Omental fat pad (tissue), 4 donors: Measurements from ENCODE around the gene KAZALD1. TPM values are rescaled to one million over a fixed set of nuclear protein-coding genes. Genes with fewer than 3 reads are reported as not detected.
A peak's percentile ranks its signal among the peaks of the same experiment; 100 is the strongest.

ENCODE experiments used
- ATAC-seq: fragments of 150-250 bp; one replicate; pipeline ENCODE4 v1.9.1; 2016; ENCODE audit warnings: mild to moderate bottlenecking, moderate library complexity; ENCODE audit not compliant: low FRiP score
- DNase-seq: peaks from one replicate; pipeline ENCODE4 v3.0.0-alpha.2; 2019; ENCODE audit warnings: low spot score
- total RNA-seq, 4 donors: library from RNA; depleted of rRNA; stranded (reverse); fragments of >200 nt; gene quantifications; one replicate each; pipeline ENCODE4 v1.1.0, GENCODE V29; 2016
- TF ChIP-seq, protein P1 (sequence below), 3 donors: fragments of 450-650 bp; IDR thresholded peaks; one replicate each; pipeline ENCODE4 v1.5.1; 2016 to 2017; ENCODE audit warnings: antibody characterized with exemption in 3 of 3, mild to moderate bottlenecking in 3 of 3, moderate library complexity in 2 of 3

The KAZALD1 gene
- total RNA-seq, 4 donors from 2014 or later: 0.72 to 15.0 (median 1.6) TPM

DNA sequence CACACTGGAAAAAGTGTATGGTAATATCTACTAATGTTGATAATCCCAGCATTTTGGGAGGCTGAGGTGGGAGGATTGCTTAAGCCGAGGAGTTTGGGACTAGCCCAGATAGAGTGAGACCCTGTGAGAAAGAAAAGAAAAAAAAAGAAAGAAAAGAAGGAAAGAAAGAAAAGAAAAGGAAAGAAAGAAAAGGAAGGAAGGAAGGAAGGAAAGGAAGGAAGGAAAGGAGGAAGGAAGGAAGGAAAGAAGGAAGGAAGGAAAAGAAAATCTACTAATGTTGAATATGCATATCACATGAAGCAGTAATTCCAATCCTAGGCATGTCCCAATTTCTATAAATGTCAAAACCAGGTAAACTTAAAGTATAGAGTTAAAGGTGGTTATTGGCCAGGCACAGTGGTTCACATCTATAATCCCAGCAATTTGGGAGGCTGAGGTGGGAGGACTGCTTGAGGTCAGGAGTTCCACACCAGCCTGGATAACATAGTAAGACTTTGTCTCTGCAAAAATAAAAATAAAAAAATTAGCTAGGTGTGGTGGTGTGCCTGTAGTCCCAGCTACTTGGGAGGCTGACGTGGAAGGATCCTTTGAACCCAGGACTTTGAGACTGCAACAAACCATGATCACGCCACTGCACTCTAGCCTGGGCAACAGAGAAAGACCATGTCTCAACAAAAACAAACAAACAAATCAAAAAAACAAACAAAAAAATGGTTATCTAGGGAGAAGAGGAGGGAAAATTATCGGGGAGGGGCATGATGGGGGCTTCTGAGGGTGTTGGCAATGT lies 5.2 kb upstream of the KAZALD1 start:
- TF ChIP-seq, protein P1, sequence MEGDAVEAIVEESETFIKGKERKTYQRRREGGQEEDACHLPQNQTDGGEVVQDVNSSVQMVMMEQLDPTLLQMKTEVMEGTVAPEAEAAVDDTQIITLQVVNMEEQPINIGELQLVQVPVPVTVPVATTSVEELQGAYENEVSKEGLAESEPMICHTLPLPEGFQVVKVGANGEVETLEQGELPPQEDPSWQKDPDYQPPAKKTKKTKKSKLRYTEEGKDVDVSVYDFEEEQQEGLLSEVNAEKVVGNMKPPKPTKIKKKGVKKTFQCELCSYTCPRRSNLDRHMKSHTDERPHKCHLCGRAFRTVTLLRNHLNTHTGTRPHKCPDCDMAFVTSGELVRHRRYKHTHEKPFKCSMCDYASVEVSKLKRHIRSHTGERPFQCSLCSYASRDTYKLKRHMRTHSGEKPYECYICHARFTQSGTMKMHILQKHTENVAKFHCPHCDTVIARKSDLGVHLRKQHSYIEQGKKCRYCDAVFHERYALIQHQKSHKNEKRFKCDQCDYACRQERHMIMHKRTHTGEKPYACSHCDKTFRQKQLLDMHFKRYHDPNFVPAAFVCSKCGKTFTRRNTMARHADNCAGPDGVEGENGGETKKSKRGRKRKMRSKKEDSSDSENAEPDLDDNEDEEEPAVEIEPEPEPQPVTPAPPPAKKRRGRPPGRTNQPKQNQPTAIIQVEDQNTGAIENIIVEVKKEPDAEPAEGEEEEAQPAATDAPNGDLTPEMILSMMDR (IDR thresholded peaks at IDR 0.05): no peak
- DNase-seq (no peak), ATAC-seq (no peak)

GRCh38 chr10:101060036-101060950 lies 1.5 kb upstream of the KAZALD1 start:
- DNase-seq: peak; percentile 98
- peak; percentile 87 for ATAC-seq
- TF ChIP-seq, protein P1 (IDR thresholded peaks at IDR 0.05): peak in 1 of 3 donors; percentile 66

- TF ChIP-seq, protein P1 (IDR thresholded peaks at IDR 0.05): no peak
- peak; percentile 84 for DNase-seq
- peak; percentile 90 for ATAC-seq
Observed at GRCh38 chr10:101060951-101061623, 702 bp upstream of the KAZALD1 start.

DNA sequence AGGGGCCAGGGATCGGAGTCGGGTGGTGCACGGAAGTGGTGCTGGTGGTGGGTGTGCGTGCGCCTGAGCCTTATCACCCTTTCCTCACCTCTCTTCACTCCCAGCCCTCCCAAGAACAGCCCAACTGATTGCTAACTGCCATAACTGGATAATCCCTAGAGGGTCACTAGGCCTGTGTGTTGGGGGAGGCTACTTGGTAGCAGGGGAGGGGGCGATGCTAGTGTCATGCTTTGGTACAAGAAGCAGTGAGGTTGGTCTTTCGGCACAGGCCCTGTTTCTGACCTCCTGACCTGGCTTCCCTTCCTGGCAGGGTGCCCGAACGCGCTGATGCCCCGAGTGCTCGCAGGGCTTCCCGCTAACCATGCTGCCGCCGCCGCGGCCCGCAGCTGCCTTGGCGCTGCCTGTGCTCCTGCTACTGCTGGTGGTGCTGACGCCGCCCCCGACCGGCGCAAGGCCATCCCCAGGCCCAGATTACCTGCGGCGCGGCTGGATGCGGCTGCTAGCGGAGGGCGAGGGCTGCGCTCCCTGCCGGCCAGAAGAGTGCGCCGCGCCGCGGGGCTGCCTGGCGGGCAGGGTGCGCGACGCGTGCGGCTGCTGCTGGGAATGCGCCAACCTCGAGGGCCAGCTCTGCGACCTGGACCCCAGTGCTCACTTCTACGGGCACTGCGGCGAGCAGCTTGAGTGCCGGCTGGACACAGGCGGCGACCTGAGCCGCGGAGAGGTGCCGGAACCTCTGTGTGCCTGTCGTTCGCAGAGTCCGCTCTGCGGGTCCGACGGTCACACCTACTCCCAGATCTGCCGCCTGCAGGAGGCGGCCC lies 652 bp downstream of the KAZALD1 start:
- ATAC-seq: no peak
- no peak for DNase-seq
- TF ChIP-seq, protein P1 (IDR thresholded peaks at IDR 0.05): no peak

- TF ChIP-seq, protein P1 (IDR thresholded peaks at IDR 0.05): no peak
- DNase-seq (no peak), ATAC-seq (no peak)
Observed at GRCh38 chr10:101063050-101063525, 1.3 kb downstream of the KAZALD1 start.
